Ishikawa (cell line): ENCODE measurements around the gene DDHD1.

Experiments used
- CREB1 ChIP-seq: IDR thresholded peaks from 2 replicates; pipeline ENCODE4 v1.6.1; 2012; ENCODE audit warnings: low read depth
- EP300 ChIP-seq: IDR thresholded peaks from 2 replicates; pipeline ENCODE4 v1.6.1; 2012; ENCODE audit warnings: borderline replicate concordance
- FOXM1 ChIP-seq: IDR thresholded peaks from 2 replicates; pipeline ENCODE4 v1.6.1; 2012; ENCODE audit warnings: low read depth, borderline replicate concordance
- MAX ChIP-seq: IDR thresholded peaks from 2 replicates; pipeline ENCODE4 v1.6.1; 2012
- RAD21 ChIP-seq: IDR thresholded peaks from 2 replicates; pipeline ENCODE4 v1.6.1; 2012; ENCODE audit warnings: low read depth
- YY1 ChIP-seq: IDR thresholded peaks from 2 replicates; pipeline ENCODE4 v1.6.1; 2012; ENCODE audit warnings: low read depth

- TF ChIP-seq MAX (no peak), RAD21 (no peak), CREB1 (no peak), FOXM1 (no peak), EP300 (no peak), YY1 (no peak)
These were observed 21.8 kb upstream of the DDHD1 start for GRCh38 chr14:53174918-53175317.
